Inflammatory macrophage treated with lipopolysaccharide for 4 hours (primary cell): Measurements from ENCODE around the gene UNC80.
A peak's percentile ranks its signal among the peaks of the same experiment; 100 is the strongest.

ENCODE experiments used
- DNase-seq: peaks from one replicate; pipeline ENCODE4 v3.0.0-alpha.2; 2020

UNC80 gene

DNA sequence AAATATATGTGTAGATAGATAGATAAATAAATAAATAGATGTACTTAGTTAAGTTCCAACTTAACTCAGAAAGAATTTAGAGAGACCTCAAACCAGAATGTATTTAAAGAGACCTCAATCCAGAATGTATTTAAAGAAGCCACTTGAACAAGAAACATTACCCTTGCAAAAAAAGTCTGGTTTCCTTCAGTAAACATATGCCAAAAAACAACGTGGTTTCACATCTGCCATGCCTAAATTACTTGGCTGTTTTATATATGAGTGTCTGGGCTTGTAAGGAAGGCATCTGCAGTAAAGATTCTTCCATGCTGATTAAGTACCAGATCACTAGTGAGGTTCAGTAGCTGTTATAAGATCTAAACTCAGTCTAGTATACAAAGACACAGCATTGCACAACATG lies 201.7 kb downstream of the UNC80 start:
- no peak for DNase-seq

DNA sequence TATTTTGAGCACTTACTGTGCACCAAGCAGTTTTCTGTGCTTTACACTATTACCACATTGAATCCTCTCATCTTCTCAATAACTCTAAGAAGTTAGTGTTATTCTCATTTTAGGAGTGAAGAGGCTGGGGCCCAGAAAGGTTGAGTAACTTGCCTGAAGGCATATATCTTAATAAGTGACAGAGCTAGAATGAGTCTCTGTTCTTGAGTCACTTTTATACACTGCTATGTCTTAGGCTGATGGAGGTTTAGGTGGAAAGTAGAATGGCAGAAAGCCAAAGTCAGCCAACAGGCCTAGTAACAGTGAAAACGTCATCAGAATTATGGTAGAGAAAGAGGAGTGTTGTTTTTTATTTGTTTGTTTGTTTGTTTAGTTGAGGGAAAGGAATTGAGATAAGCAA lies 202.9 kb downstream of the UNC80 start:
- no peak for DNase-seq

DNA sequence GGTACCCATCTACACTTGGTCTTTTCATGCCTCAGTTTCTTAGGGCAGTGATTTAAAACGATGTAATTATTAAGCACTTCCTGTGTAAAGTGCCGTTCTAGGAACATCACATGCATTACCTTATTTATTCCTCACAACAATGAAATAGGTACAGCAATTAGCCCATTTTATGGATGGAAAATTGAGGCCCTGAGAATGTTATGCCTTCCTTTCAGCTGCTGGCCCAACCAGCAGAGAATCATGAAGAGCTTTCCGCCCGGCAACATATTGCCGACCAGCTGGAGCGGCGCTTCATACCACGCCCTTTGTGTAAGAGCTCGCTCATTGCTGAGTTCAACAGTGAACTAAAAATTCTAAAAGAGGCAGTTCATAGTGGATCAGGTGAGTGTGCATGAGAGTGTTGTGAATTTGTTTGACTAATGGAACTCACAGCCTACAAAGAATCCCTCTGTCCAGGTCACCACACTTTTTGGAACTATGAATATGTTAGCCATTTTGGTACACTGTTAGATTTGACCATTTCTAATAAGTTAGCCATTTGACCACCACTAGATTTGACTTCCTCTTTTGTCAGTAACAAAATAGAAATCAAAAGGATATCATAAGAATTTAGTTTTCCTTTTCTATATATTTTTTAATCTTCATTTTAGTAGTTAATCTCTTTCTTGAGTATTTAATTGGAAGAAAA lies 205.2 kb downstream of the UNC80 start:
- no peak for DNase-seq

DNA sequence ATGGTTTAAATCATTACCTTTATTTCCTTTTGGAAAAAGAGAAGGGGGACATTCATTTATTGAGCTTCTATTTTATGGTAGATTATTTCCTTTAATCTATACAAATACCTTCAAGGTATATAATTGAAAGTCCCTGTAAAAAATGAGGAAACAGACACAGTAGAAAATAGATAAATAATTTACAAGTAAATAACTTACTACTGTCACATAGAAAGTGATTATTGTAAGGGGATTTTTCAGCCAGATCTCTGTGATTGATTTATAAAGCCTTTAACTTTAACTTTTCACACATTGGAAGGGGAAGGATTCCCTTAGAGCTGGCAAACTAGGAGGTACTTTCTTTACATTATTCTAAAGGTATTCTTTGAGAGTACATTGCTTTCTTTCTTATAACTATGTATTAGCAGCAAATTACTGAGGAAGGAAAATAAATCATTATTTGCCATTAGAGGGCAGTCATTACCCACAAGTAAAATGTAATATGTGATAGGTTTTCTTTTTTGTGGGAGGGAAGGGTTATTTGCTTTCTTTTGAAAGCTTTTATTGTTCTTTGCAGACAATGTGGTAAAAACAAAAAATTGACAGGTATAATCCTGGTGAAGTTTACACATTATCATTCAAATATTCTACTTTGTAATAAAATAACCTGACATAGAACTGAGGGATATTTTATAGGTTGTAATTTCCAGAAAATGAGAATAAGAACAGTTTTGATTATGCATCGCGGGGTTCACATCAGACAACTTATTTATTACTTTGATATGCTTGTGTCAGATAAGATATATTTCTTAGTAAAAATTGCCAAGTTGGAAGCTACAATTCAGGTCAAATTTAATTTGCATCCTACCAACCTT lies 206.0 kb downstream of the UNC80 start:
- peak; percentile 59 for DNase-seq

DNA sequence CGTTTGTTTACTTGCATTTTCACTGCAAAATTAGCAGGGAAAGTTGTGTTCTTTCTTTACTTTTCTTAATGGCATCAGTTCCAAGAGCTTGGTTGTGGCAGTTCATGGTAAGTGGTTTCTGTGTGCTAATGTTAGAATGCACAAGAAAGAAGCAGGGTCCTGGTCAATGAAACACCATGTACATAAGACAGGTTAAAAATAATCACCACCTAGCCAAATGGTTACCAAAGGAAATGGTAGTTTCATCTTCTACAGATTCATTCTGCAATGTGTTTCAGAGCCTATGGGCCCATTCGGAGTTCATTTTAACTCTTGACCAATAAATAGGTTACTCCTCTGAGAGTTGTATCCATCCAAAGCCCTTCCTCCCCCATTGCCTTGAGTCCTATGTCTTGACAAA lies 212.7 kb downstream of the UNC80 start:
- DNase-seq = no peak

DNA sequence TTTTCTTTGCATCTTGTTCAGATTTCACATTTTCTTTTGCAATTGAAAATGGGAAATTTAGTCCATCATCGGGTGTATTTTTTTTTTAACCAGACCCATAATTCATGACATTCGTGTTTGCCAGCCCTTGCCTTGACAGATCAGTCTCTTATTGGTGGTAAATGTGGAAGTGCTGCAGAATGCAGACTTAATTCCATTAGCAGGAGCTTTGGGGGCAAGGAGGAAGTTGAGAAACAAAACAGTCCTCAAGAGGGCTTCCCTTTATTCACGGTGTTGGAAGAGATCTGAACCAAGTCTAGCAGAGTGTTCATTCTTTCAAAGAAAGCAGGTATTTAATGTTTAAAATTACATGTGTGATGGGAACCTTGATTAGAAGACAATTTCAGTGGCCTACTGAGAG lies 214.2 kb downstream of the UNC80 start:
- DNase-seq = peak; percentile 67

DNA sequence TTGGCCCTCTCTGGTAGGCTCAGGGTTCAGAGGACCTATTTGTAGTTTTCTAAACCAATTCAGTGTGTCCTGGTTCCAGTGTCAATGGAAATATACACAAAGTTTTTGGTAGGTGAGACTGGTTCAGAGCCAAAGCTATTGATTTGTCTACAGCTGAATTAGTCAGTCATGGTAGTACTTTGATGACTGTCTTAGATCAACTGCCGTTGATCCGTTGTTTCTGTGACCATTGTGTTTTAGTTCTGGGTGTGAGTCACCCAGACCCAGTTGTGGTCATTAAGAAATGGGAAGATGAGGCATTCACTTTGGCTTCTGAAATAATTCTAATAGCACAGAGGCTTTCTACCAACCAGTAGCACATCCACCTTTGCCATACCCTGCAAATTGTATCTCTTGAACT lies 214.8 kb downstream of the UNC80 start:
- peak; percentile 73 for DNase-seq

DNA sequence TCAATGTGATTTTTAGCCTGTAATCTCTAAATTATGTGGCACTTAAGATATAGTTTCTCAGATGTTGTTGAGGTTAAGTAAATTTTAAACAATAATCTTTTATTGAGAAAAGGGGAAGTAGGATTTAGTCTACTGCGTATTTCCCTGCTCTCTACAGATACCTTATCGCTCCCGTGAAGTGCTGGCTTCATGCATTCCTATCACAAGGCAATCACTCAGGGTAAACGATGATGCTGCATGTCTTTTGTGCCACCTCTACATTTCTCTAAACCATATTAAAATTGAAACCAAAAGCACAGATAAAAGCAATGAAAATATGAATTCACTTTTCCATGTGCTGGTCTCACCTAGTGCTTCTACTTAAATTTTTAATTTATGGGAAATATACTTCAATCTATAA lies 216.4 kb downstream of the UNC80 start:
- peak; percentile 11 for DNase-seq

DNA sequence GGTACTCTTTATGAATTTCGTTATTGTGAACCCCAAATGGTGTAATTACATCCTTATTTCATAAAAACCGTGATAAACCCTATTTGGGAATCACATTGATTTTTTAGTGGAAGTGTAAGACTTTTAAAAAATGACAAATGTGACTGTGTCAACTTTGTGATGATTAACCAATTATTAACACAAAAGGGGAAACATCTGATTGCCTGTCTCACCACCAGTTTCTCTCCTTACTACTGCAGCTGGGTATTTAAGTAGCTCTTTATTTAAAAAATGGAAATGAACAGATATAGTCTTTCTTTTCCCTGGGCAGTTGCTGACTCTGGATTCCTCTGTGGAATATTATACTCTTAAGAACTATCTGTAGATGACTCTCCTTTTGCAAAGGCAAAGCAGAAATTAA lies 219.2 kb downstream of the UNC80 start:
- no peak for DNase-seq

DNA sequence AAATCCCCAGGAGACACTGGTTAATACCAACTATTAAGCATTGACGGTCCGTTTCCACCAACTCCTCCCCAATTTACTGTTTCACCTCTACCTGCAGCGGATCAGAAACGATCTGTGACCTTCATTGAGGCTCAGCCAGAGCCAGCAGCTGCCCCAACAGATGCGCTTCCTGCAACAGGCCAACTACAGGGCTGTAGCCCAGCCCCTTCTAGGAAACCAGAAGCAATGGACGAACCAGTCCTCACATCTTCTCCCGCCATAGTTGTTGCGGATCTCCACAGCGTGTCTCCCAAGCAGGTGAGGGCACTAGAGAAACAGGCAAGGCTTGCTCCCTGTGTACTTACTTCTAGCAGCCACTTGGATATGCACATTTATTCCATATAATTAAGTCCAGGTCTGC lies 222.3 kb downstream of the UNC80 start:
- DNase-seq = no peak

DNA sequence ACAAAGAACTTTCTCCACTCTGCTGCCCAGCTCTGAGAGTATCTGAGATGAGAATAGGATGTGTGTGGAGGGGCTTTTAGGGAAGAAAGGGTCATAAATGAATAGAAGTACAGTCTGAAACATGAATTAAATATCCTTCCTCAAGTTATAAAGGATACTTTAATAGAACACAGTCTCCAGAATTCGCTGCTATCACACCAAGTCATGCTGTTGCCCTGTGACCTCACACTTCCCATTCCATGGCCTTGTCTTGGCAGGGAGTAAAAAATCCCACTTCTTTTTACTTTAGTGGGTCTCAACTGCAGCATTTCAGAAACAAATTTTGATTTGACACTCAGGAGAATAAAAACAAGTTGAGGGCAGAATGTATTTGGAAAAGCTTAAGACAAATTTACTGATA lies 227.0 kb downstream of the UNC80 start:
- DNase-seq = no peak

DNA sequence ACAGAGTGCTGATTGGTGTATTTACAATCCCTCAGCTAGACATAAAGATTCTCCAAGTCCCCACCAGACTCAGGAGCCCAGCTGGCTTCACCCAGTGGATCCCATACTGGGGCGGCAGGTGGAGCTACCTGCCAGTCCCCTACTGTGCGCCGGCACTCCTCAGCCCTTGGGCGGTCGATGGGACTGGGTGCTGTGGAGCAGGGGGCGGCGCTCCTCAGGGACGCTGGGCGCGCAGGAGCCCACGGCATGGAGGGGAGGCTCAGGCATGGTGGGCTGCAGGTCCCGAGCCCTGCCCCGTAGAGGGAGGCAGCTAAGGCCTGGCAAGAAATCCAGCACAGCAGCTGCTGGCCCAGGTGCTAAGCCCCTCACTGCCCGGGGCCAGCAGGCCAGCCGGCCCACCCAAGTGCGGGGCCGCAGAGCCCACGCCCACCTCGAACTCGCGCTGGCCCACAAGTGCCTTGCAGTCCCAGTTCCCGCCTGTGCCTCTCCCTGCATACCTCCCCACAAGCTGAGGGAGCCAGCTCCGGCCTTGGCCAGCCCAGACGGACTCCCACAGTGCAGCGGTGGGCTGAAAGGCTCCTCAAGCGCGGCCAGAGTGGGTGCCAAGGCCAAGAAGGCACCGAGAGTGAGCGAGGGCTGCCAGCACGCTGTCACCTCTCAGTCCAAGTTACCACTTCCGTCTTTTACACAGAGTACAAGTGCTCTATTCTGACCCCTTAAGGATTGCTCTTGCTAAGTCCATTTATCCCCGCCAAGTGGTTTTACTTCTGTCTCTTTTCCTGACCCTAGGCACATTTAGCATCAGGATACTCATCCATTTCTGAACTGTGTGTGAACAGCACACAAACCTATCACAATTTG lies 229.1 kb downstream of the UNC80 start:
- no peak for DNase-seq

DNA sequence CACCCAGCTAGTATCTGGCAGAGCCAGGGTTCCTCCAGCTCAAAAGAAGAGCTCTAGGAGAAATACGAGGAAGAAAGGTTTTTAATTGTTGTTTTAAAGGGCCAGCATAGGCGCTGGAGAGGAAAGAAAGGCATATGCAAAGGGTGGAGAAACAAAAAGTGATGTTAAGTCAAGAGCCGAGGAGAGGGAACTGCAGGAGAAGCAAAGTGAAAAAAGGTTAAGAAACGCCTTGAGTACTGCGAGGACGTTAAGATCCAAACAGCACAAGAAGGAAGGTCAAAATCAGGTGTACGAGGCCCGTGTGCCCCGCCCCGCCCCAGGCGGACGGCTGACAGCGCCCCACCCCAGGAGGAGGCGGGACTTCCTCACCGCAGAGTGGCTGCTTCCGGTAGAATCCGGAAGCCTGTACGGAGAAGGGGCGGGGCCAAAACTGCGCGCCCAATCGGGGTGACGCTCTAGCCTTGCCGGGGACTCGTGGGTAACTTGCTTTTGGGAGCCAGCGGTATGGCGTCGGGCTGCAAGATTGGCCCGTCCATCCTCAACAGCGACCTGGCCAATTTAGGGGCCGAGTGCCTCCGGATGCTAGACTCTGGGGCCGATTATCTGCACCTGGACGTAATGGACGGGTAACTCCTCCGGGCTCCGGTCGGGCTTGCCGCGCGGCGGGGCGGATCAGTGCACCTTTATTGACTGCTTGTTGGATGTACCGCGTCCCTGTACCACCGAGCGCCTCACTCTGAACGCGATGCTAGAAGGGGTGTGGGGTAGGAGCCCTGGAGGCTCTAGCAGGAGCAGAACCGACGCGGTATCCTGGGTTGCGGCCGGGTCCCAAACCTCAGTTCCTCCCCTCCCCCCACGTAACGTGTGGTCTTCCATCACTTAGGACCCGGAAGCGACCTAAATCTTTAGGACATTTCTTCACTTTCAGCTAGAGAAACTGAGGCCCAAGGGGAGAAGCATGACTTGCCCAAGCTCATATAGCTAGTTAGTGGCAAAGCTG lies 230.8 kb downstream of the UNC80 start, which contains the start of gene RPE:
Gene RPE (plus strand): TSS at position 481 of the 1,000 bp plus-strand sequence. CDS start 24 bp downstream, at position 505.
- DNase-seq = peak; percentile 98

DNA sequence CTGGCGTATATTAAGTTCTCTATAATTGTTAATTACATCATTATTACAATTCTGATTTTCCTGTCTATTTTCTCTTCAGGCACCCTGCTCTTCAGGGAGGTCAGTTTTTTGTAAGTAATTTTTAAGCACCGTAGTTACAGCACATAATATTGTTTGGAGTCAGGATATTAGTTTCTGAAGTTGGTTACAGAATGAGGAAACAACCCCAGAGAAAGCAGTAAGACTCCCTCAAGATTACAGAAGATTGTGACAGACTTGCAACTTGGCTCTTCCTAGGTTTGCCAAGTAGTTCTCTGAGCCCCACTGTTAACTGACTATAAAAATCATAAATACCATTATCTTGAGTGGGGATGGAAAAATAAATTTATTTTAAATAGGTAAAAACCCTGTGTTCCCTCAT lies 231.7 kb downstream of the UNC80 start:
- peak; percentile 83 for DNase-seq

DNA sequence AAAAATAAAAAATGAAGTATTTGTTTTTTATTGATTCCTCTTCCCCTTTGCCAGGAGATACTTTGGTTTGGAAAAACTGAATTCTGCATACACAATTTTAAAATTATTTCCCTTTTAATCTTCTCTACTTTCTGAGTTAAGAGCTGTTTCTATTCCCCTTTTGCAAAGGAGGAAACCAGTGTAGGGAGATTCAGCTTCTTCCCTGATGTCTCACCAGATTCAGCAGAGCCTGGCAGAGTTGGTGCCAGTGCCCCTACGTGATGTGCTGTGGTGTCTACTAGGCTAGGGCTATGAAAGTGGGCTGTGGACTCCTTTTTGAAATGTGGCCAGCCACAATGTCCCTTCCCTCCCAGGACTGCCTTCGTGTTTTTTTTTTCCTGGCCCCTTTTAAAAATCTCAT lies 233.2 kb downstream of the UNC80 start:
- DNase-seq = peak; percentile 80

DNA sequence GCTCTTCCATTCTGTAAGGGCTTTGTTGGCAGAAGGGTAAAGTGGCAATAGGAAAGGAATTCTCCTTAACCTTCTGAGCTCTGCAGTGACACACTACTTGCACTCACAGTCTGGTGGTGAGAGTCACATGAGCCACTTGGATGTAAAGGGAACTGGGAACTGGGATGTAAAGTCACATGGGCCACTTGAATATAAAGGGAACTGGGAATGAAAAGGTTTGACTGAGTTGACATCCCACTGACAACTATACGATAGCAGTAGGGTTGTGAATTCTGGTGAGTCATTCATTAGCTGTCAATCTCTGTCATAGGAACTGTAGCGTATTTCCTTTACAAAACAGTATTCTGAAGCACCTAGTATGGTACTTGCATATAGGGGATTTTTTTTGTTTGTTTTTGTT lies 236.3 kb downstream of the UNC80 start:
- peak; percentile 92 for DNase-seq

DNA sequence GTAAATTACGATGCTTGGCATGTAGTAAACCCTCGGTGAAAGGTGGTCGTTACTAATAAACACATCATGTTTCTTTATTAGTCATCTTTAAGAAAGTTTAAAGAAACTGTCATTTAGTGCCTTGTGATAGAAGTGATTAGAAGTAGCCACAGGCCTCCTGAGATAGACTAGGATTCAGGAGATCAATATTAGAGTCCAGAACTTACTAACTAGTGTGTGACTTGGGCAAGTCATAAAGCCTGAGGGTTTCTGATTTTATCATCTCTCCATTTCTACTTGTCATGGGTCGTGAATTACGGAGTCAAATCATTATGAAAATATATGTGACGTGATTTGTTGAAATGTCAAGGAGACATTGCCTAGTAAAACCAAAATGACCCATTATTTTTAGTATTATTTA lies 237.5 kb downstream of the UNC80 start:
- DNase-seq = no peak

DNA sequence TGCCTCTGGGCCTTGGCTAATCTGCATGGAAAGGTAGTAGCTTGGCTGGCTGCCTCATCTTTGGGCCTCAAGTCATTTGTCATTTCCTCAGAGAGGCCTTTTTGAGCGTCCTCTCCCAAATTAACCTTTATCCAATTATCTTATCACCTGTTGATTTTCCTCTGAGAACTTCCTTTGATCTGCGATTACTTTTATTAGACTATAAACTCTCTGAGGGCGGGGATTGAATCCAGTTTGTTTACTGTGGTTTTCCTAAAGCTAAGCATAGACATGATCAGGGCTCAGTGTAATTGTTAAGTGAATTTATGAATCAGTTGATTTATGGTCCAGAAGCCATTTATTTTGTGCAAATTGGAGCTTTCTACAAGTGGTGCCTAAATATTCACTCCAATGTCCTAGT lies 238.3 kb downstream of the UNC80 start:
- DNase-seq = no peak

DNA sequence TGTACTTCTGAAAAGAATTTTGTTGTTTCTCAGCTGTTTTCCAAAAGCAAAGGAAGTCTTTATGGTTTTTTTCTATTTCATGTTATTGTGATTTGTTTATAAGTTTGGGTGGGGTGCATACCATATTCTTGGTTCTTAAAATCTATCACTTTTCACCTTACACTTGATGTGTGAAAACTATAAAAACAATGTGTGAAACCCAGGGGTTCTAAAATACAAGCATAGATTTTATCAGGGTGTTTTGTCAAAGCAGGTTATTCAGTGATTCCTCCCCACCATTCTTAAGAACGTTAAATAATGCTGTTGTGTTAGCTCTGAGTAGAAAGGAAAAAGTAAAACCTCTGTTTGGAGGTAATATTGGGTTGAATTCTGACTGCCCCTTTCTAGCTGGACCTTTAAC lies 248.5 kb downstream of the UNC80 start:
- no peak for DNase-seq

DNA sequence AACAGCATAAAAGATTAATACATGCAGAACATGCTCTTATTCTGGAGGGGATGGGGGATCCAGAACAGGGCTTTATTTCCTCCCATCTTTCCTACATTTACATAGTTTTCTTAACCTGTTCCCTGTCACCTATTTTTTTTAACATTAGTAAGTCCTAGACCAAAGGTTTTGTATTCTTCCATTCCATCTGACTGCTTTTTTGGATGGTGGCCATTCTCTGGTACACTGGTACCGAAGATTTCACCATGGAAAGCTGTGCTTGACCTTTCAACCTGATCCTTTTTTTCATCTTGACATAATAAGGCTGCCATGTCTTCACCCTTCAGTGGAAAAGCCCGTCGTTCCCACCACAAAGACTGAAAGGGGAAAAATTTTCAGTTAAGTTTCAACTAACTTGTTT lies 251.2 kb downstream of the UNC80 start:
- no peak for DNase-seq

DNA sequence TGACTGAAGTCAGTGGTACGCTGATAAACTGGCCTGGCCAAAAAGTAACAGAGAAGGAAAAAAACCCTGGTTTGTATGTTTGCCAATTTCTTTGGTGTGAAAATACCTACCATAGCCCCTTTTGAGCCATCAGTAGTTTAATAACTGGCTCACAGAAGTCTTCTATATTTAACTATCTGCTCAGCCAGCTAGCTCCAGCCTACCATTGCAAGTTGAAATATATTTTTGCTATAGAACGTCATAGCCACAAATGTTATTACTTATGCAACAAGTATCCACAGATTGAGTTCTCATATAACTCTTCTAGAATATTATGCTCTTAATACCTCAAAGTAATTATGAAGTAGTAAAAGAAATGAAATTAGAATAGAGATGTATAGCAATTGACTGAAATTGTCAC lies 256.0 kb downstream of the UNC80 start:
- no peak for DNase-seq

DNA sequence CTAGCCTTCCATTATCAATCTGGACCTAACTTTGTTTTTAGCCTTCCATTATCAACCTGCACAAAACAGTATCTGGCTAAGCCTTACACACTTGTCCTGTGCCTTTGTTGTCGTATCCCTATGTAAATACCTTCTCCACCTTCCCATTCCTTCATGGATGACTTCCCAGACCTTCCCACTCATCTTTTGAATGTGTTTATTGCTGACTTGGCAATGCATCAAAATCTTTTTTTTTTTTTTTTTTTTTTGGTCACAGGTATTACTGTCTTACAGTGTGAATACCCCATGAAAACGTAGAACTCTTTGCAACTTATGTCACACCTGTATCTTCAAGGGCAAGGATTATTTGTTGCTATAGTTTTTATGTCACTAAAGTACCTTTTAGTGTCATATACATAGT lies 256.5 kb downstream of the UNC80 start:
- no peak for DNase-seq
